CD4-positive, alpha-beta T cell treated with Interleukin-17A for 1 hour (primary cell): ENCODE measurements around the gene DUSP28.
"Not testable (repeated sequence)": the region's sequence is repeated elsewhere in the genome, so short reads cannot be mapped to it uniquely, and the experiment has no call there.

Experiments
- DNase-seq: peaks from one replicate; pipeline ENCODE4 v3.0.0-alpha.2; 2020

Gene DUSP28

DNA sequence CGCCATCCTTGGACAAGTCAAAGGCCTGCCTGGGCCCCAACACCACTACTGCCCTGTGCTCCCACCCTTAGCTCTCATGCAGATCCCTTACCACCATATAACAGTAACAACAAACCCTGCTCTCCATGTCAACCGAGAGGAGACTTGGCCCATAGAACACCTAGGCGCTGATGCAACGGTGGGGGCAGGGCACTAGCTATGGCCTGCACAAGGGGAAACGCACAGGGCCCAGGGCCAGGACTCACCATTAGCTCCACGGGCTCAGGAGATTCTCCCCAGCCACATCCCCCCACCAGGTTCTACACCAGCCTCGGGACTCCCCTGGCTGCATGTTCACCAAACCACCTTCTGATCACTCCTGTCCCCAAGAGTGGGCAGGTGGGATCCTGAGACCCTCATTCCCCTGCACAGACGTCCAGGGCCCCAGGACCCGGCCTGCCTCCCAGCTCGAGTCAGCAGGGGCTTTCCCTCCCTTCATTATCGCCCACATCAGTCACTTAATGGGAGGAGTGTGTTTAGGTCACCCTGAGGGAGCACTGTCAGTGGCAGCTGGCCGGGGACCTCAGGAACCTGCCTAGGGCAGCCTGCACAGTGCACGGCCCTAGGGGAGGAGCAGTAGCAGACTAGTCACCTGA is 31.6 kb upstream of the DUSP28 start:
- DNase-seq, result no peak

- DNase-seq, result no peak
Observed at GRCh38 chr2:240529344-240529999, 30.7 kb upstream of the DUSP28 start.

- no peak for DNase-seq
Observed at GRCh38 chr2:240530181-240530580, 30.0 kb upstream of the DUSP28 start.

DNA sequence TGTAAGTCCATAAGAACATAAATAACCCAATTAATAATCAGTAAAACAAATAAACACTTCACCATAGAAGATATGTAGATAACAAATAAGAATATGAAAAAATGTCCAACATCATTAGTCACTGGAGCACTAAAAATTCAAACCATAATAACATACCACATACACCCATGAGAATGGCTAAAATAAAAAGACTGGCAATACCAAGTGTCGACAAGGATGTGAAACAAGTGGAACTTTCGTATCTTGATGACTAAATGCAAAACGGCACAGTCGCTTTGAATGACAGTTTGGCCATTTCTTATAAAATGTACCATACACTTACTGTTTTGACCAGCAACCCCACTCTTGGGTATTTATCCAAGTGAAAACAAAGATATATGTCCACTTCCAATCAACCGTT is 29.1 kb upstream of the DUSP28 start:
- DNase-seq, result no peak

GRCh38 chr2:240532031-240532775 is 28.0 kb upstream of the DUSP28 start:
- DNase-seq, result no peak

GRCh38 chr2:240538031-240538780 is 22.0 kb upstream of the DUSP28 start:
- no peak for DNase-seq

DNA sequence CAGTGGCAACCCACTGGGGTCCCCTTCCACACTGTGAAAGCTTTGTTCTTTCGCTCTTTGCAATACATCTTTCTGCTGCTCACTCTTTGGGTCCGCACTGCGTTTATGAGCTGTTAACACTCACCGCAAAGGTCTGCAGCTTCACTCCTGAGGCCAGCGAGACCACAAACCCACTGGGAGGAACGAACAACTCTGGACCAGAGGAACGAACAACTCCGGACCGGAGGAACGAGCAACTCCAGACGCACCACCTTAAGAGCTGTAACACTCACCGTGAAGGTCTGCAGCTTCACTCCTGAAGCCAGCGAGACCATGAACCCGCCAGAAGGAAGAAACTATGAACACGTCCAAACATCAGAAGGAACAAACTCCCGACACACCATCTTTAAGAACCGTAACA is 21.1 kb upstream of the DUSP28 start:
- DNase-seq, result not testable (repeated sequence)

- DNase-seq, result no peak
Observed at GRCh38 chr2:240539906-240540305, 20.3 kb upstream of the DUSP28 start.

- no peak for DNase-seq
Observed at GRCh38 chr2:240551288-240551687, 8.9 kb upstream of the DUSP28 start.

DNA sequence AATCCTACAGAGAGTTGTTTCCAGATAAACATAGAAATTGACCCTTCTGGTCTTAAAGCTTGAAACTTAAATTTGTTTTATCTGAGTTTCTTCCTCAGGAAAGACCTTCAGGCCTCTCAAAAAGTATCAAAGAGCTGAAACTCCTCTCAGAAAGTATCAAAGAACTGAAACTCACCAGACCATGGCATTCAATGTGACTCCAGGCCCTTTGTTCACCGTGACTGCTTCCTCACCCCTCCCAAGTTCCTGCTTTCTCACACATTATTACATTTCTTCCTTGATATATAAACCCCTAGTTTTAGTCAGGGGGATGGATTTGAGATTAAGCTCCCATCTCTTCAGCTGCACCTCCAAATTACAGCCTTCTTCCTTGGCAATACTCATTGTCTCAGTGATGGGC is 8.3 kb upstream of the DUSP28 start:
- no peak for DNase-seq

- DNase-seq, result no peak
Observed at GRCh38 chr2:240553956-240554480, 6.1 kb upstream of the DUSP28 start.

DNA sequence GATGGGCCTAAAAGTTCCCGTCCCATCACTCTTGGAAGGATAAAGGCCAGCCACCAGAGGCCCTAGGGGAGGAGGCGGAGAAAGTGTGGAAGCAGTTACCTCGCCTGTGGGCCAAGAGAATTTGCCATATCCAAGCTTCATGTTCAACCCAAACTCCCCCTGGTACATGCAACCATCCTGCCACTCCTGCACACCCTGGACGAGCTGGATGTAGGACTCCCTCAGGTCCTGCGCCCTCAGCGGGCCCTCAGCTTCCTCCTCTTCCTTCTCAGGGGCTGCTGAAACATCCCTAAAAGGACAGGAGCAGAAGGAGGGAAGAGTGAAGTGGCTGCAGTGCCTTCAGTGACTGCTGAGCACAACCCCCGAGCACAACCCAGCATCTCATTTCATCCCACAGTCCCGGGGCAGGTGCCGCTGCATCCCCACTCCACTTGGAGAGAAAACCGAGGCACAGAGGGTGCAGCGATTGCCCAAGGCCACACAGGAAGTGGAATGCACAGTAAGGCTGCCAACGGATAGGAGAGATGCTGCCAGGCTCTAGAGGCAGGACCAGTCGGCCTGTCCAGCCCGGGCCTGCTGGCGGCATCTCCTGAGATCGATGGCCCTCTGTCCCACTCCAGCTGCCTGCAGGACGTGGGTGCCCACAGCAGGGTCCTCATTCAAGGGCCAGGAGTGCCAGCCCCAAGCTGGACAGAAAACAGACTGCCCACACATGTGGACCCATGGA is 5.2 kb upstream of the DUSP28 start:
- DNase-seq, result no peak

DNA sequence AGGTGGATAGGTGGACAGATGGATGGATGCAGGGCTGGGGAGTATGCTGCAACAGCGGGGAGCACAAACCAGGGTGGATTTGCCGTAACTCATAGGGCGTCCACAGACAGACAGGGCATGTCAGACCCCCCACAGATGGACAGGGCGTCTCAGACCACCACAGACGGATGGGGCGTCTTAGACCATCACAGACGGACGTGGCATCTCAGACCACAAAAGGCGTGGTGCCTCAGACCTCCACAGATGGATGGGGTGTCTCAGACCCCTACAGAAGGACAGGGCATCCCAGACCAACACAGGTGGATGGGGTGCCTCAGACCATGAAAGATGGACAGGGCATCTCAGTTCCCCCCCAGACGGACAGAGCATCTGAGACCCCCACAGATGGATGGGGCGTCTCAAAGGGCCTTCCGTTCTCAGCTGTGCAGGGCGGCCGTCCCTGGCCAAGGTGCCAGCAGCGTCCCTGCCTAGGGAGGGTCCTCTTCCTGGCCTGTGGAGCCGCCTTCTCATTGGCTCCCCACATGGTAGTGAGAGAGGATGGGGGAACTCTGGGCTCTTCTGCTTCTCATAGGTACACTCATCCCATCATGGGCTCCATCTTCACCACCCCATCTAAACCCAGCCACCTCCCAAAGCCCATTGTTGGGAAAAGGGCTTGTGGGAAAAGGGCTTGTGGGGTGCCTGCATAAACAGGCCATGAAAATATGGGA is 4.5 kb upstream of the DUSP28 start:
- DNase-seq, result no peak

GRCh38 chr2:240556553-240557100 is 3.5 kb upstream of the DUSP28 start:
- peak; percentile 84 for DNase-seq

GRCh38 chr2:240557101-240557751 is 2.9 kb upstream of the DUSP28 start:
- no peak for DNase-seq

GRCh38 chr2:240557808-240558207 is 2.3 kb upstream of the DUSP28 start, which contains the start of gene ANKMY1:
TSS of gene ANKMY1 (minus strand) at chr2:240557988. CDS start at chr2:240557335, 653 bp downstream.
- peak; percentile 71 for DNase-seq

- no peak for DNase-seq
Observed at GRCh38 chr2:240558236-240558761, 1.9 kb upstream of the DUSP28 start.

DNA sequence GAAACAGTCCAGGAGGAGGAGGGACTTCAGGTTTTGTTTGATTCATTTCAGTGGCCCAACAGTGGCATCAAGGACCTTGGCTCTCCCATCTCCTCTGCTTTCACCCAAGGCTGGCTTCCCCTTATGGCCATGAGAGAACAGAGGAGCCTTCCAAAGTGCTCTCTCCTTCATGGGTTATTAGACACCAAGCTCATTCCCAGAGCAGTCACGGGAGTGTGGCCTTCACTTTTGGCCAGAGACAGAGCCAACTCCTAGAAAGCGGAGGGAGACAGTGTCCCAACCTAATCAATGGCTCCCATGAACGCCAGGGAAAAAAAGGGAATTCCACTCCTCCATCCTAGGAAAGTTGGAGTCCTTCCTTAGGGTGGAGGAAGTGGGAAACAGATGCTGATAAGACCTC is 871 bp upstream of the DUSP28 start:
- DNase-seq, result no peak

- DNase-seq, result peak; percentile 99
Observed at GRCh38 chr2:240560480-240561324, 545 bp downstream of the DUSP28 start.
